ENCODE results near the gene PIGC.

DNA sequence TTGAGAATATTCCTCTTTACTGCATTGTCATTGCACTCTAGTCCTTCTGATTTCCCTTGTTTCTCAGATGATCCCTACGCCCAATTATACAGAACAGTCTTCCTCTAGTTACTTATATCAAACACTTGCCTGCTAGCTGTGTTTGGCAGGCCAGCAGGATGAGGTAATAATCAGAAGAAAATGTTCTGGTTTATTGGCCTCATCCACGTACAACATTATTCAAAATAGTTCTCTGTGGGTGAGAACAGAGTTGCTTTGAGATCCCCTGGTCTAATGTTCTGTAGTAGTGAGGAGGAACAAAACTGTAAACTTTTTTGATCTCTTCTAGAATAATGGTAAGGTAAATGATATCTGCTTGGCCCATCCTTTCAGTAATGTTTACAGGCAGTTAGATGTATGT lies 45.7 kb downstream of the PIGC start:
- no peak for TF ChIP-seq CTCF (IDR thresholded peaks at IDR 0.05)
- no peak for TF ChIP-seq POLR2A (IDR thresholded peaks at IDR 0.05)

Data from tibial nerve (tissue), 3 donors.